Mucosa of rectum (tissue), 2 donors: Measurements from ENCODE around the gene CADPS2.

Experiments used
- H3K27ac ChIP-seq, 2 donors: one replicate each; pipeline ENCODE4 v1.7.0; 2013; ENCODE audit warnings: inconsistent platforms in 2 of 2, low read depth in 2 of 2, low read length in 2 of 2
- H3K27me3 ChIP-seq, 2 donors: one replicate each; pipeline ENCODE4 v1.7.0; 2013; ENCODE audit warnings: low read length in 2 of 2; ENCODE audit not compliant: control insufficient read depth in 2 of 2, insufficient read depth in 2 of 2
- H3K36me3 ChIP-seq, 2 donors: one replicate each; pipeline ENCODE4 v1.7.0; 2013; ENCODE audit warnings: low read length in 2 of 2; ENCODE audit not compliant: control insufficient read depth in 2 of 2, insufficient read depth in 2 of 2
- H3K4me1 ChIP-seq, 2 donors: one replicate each; pipeline ENCODE4 v1.7.0; 2013; ENCODE audit warnings: low read length in 2 of 2, mild to moderate bottlenecking in 1 of 2; ENCODE audit not compliant: control insufficient read depth in 2 of 2, insufficient read depth in 2 of 2
- H3K4me3 ChIP-seq, 2 donors: one replicate each; pipeline ENCODE4 v1.7.0; 2013; ENCODE audit warnings: low read length in 2 of 2
- H3K9ac ChIP-seq, 2 donors: one replicate each; pipeline ENCODE4 v1.7.0; 2013; ENCODE audit warnings: low read length in 2 of 2, low read depth in 1 of 2, mild to moderate bottlenecking in 1 of 2
- H3K9me3 ChIP-seq, 2 donors: one replicate each; pipeline ENCODE4 v1.7.0; 2013; ENCODE audit warnings: low read length in 2 of 2; ENCODE audit not compliant: control insufficient read depth in 2 of 2
- donor health status: healthy.
- donor health status: Normal muscosa, but diverticular disease.

CADPS2 gene

DNA sequence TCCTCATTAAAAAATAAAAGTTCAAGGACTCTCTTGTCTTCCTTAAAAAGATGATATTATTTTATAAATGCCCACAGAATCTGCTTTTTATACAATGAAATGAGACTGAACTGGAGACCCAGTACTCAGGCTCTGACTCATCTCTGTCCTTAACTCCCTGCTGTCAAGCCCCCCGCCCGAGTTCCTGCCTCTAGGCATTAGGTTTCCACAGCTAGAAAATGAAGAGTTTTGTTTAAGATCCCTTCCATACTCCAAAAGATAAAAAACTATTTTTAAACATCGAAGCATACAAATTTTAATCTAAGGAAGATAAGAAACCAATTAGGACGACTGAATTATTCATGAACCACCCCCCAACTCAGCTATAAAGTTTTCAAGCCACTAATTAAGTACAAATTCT is 484.0 kb downstream of the CADPS2 start:
- Histone ChIP-seq H3K36me3 (no peaks in the 10 kb centered on the region), H3K4me1 (no peaks in the 10 kb centered on the region), H3K9me3 (no peaks in the 10 kb centered on the region), H3K27ac (no peak overlapping the region), H3K4me3 (no peak overlapping the region), H3K27me3 (no peaks in the 10 kb centered on the region), H3K9ac (no peak overlapping the region)

DNA sequence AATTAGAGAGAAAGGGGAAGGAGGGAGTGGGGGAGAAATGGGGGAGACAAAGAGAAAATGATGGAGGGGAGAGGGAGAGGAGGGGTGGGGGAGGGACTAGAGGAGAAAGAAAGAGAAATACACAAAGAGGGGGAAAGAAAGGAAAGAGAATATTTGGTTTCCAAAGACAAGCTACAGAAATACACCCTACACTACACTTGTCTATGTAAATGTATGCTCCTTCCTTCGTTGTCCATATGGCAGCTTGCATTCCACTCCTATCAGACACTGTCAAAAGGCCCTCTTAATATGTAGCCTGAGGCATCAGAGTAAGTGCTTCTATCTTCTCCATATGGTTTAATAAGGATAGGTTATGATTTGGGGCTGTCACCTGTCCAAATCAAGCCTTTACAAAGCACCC is 488.9 kb downstream of the CADPS2 start:
- no peaks in the 10 kb centered on the region for H3K27me3 ChIP-seq
- H3K27ac ChIP-seq: no peak overlapping the region
- H3K9me3 ChIP-seq: no peaks in the 10 kb centered on the region
- H3K4me3 ChIP-seq: no peak overlapping the region
- H3K9ac ChIP-seq: no peak overlapping the region
- no peaks in the 10 kb centered on the region for H3K4me1 ChIP-seq
- H3K36me3 ChIP-seq: peaks cover 0 to 3% of the 10 kb centered on the region in 2 donors

DNA sequence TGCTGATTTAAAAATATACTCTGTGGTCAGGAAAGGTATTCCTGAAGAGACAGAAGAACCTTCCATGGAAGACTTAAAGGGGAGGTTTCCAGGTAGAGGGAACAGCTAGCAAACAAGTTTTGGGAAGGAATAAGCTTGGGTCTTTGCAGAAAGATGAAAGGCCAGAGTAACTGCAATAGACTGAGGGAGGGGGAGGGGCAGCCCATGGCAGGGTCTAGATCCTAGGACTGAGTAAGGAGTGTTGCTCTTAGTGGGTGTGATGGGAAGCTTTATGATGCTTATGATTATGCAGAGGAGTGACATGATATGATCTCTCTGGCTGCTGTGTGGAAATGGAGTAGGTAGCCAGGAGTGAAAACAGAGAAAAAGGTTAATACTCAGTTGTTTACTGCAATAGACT is 491.7 kb downstream of the CADPS2 start:
- Histone ChIP-seq H3K9me3 (no peaks in the 10 kb centered on the region), H3K4me1 (no peaks in the 10 kb centered on the region), H3K36me3 (peaks cover 0 to 3% of the 10 kb centered on the region in 2 donors), H3K27me3 (no peaks in the 10 kb centered on the region), H3K4me3 (no peak overlapping the region), H3K27ac (no peak overlapping the region), H3K9ac (no peak overlapping the region)

DNA sequence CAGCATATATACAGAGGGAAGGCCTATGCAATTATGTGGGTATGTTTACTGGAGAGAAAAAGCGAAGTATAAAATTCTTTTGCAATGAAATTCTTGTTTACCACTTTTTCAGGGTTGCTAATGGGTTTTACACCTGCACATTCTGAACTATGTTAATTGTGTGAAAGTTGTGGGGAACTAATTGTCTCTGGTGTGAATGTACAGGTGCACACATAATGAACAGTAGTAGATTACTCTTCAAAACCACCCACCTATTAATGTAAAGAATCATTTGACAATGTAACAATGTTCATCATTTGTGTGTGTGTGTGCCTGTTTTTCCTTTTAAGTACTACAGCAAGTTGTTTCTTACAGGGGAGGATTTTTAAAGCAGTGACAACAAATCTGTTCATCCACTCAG is 501.7 kb downstream of the CADPS2 start:
- no peaks in the 10 kb centered on the region for H3K4me1 ChIP-seq
- H3K9me3 ChIP-seq: no peaks in the 10 kb centered on the region
- H3K36me3 ChIP-seq: no peaks in the 10 kb centered on the region
- no peak overlapping the region for H3K9ac ChIP-seq
- H3K4me3 ChIP-seq: no peak overlapping the region
- no peak overlapping the region for H3K27ac ChIP-seq
- H3K27me3 ChIP-seq: no peaks in the 10 kb centered on the region

DNA sequence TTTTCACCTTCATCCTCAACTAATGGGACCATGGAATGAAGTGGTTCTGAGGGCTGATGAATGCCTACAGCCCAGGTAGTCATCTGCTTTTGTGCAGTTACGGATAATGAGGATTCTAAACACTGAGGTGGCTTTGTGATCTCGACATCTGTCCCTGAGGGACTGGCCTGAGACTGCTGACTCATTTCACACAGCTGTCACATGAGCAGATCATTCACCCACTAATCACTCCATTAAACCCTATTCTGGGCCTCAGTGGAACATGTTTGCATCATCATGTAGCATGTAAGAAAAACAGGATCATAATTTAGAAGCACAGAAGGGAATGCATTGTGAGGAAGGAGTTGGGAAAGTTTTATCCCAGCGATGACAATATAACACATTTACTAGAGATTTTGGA is 502.3 kb downstream of the CADPS2 start:
- Histone ChIP-seq H3K4me3 (no peak overlapping the region), H3K27ac (no peak overlapping the region), H3K27me3 (no peaks in the 10 kb centered on the region), H3K9me3 (no peaks in the 10 kb centered on the region), H3K9ac (no peak overlapping the region), H3K4me1 (no peaks in the 10 kb centered on the region), H3K36me3 (no peaks in the 10 kb centered on the region)

DNA sequence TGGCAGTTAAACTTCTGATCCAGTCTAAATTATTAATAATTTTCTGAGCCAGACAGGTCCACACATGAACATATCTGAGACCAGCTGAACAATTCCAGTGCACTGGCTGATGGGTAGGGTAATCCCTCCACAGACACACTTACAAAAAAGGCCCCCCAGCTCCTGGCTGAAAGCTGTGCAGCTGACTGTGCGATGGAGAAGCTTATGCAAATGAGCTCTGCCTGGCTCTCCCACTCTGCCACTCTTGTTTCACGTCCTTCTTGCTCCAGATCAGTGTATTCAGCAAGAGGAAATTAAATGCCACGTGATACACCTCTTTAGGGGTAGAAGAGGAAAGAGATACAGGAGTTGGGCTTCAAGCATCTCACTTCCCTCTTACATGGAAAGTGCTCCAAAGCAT is 505.3 kb downstream of the CADPS2 start:
- Histone ChIP-seq H3K27ac (no peak overlapping the region), H3K4me3 (no peak overlapping the region), H3K9me3 (no peaks in the 10 kb centered on the region), H3K4me1 (no peaks in the 10 kb centered on the region), H3K9ac (no peak overlapping the region), H3K27me3 (no peaks in the 10 kb centered on the region), H3K36me3 (no peaks in the 10 kb centered on the region)

DNA sequence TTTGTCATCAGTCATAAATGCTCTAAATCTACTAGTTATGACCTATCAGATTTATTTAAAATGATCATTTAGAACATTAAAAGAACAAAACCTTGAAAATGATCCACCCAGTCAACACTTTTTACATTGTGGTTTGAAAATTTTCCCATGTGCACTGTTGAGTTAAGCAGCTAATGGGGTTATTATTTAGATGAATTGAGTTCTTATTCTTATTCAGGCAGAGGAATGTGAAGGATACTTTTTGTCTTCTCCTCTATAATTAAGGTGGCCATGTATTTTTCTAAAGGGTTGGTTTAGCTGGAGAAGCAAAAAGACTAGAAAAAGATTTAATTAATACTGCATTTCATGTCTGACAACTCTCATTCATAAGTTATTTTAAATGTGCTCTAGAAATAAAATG is 506.8 kb downstream of the CADPS2 start:
- Histone ChIP-seq H3K4me3 (no peak overlapping the region), H3K4me1 (no peaks in the 10 kb centered on the region), H3K27ac (no peak overlapping the region), H3K9ac (no peak overlapping the region), H3K36me3 (no peaks in the 10 kb centered on the region), H3K9me3 (no peaks in the 10 kb centered on the region), H3K27me3 (no peaks in the 10 kb centered on the region)

DNA sequence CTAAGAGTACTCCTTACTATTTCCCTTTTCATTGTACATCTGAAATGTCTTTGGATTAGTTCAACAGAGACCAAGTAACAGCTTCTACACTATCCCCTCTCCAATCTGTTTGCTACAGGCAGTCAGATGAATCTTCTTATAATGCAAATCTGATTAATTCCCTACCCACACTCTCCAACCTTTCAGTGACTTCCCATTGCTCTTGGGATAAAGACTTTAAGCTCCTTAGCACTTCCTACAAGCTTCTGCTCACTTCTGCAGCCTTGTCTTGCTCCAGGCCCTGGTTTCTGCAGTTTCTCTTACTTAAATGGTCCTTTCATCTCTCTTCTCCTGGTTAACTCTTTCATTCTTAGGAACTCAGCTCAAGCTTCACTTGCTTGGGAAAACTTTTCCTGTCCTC is 516.5 kb downstream of the CADPS2 start:
- Histone ChIP-seq H3K27me3 (no peaks in the 10 kb centered on the region), H3K36me3 (no peaks in the 10 kb centered on the region), H3K9ac (no peak overlapping the region), H3K4me3 (no peak overlapping the region), H3K9me3 (no peaks in the 10 kb centered on the region), H3K27ac (no peak overlapping the region), H3K4me1 (no peaks in the 10 kb centered on the region)

DNA sequence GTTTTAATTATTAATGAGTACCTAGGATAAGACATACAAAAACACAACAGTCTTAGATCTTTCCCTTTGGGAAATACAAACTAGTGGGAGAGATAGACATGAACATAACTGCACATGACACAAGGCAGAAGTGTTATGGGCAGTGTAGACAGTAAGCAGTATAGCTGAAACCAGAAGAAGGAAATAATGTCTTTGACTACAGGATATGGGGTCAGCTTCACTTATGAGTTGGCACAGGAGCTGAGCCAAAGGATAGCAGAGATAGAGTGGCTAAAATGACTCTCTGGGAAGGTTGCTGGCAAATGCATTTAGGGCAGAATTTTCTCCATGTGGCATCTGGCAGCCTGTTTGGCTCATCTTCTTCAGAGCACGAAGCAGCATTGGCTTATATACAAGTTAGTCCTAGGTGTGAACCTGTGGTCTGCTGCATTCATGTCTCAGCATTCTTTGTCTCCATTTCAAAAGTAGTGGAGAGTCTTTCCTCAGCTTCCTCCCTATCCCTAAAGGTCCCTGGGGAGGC is 521.4 kb downstream of the CADPS2 start:
- H3K9me3 ChIP-seq: no peaks in the 10 kb centered on the region
- H3K4me3 ChIP-seq: no peak overlapping the region
- no peak overlapping the region for H3K27ac ChIP-seq
- no peaks in the 10 kb centered on the region for H3K36me3 ChIP-seq
- H3K4me1 ChIP-seq: no peaks in the 10 kb centered on the region
- no peaks in the 10 kb centered on the region for H3K27me3 ChIP-seq
- H3K9ac ChIP-seq: no peak overlapping the region

DNA sequence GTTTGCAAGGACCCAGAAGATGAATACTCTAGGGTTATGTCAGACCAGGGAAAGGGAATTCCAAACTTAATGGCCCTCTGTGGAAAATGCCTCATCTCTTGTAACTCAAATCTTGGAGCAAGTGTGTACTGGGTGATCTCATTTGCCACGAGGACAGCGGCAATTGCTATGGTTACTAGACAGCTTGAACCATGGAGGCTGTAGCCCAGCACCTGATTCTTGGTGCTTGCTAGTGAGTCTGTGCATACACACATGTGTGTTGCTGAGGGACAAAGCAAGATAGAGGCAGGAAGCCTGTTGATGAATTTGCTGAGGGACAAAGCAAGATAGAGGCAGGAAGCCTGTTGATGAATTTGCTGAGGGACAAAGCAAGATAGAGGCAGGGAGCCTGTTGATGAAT is 523.1 kb downstream of the CADPS2 start:
- Histone ChIP-seq H3K4me3 (no peak overlapping the region), H3K27ac (no peak overlapping the region), H3K9me3 (no peaks in the 10 kb centered on the region), H3K27me3 (no peaks in the 10 kb centered on the region), H3K4me1 (no peaks in the 10 kb centered on the region), H3K9ac (no peak overlapping the region), H3K36me3 (no peaks in the 10 kb centered on the region)

DNA sequence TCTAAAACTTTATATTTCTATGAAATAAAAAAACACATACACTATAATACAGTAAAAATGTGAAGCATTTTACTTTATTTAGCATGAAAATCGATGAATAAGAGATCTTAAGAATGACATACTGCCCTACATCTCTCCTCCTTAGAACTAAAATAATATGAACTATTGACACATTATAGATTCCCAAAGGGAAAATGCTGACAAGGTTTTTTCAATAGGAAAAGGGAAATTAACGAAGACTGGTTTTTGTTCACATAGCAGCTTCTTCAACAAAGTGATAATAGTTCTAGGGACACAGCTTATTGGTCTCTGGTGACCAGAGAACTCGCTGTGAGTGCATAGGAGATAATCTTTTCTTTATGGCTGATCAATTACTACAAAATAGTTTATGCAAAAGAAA is 523.8 kb downstream of the CADPS2 start:
- Histone ChIP-seq H3K9ac (no peak overlapping the region), H3K27me3 (no peaks in the 10 kb centered on the region), H3K36me3 (no peaks in the 10 kb centered on the region), H3K27ac (no peak overlapping the region), H3K4me3 (no peak overlapping the region), H3K9me3 (no peaks in the 10 kb centered on the region), H3K4me1 (no peaks in the 10 kb centered on the region)
